ES-I3 (cell line): ENCODE results near the gene RAB23.

Experiments used
- H3K36me3 ChIP-seq: 2 replicates; pipeline ENCODE4 v1.6.1; 2013; ENCODE audit warnings: mild to moderate bottlenecking, low read length, control low read depth, moderate library complexity; ENCODE audit not compliant: insufficient read depth
- H3K4me1 ChIP-seq: 2 replicates; pipeline ENCODE4 v1.6.1; 2013; ENCODE audit warnings: mild to moderate bottlenecking, control low read depth, low read length; ENCODE audit not compliant: insufficient read depth
- H3K9ac ChIP-seq: 2 replicates; pipeline ENCODE4 v1.6.1; 2013; ENCODE audit warnings: low read depth, mild to moderate bottlenecking, low read length, moderate library complexity
- H3K9me3 ChIP-seq: 2 replicates; pipeline ENCODE4 v1.6.1; 2013; ENCODE audit warnings: mild to moderate bottlenecking, low read length, moderate library complexity; ENCODE audit not compliant: control insufficient read depth, insufficient read depth

RAB23 gene

GRCh38 chr6:57221936-57222742, at the start of gene RAB23:
RAB23 (minus strand) TSS chr6:57222307; CDS start chr6:57210380, 11,927 bp downstream.
- Histone ChIP-seq H3K4me1 (peaks cover 13% of the 10 kb centered on the region; the same call in 1 of the 2 replicates), H3K9ac (peak within 1 kb of the TSS; percentile 96)

GRCh38 chr6:57268294-57268640, 46.2 kb upstream of the RAB23 start:
- Histone ChIP-seq H3K9ac (no peak overlapping the region), H3K4me1 (no peaks in the 10 kb centered on the region), H3K9me3 (no peaks in the 10 kb centered on the region), H3K36me3 (no peaks in the 10 kb centered on the region)

More at GRCh38 chr6:57221936-57222742, at the start of gene RAB23:
- H3K36me3 ChIP-seq = no peaks in the 10 kb centered on the region
- no peaks in the 10 kb centered on the region for H3K9me3 ChIP-seq

DNA sequence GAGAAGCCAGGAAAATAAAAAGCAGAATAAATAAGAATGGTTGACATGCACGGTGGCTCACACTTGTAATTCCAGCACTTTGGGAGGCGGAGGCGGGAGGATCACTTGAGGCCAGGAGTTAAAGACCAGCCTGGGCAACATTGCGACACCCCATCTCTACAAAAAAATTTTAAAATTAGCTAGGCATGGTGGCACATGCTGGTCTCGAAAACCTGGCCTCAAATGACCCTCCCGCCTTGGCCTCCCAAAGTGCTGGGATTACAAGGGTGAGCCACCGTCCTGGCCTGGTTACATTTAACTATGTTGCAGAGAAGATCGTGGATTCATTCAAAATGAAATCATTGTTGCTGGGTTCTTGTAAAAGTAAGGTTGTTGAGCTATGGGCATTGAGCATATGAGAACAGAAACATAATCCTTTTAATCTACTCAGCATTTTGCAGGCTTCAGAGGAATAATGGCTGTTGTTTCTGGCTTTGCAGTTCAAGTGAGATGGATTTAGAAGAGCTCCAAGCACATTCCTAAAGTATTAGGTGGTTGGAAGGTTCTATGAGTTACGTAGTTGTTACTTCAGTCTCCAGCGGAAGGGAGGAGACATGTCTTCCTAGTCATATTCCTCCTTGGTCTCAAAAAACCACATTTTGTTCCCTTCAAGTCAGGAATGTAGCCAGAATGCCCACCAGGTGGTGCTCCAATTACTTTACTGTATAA, 45.6 kb upstream of the RAB23 start:
- Histone ChIP-seq H3K9me3 (no peaks in the 10 kb centered on the region), H3K9ac (no peak overlapping the region), H3K36me3 (no peaks in the 10 kb centered on the region), H3K4me1 (no peaks in the 10 kb centered on the region)

GRCh38 chr6:57265755-57266221, 43.7 kb upstream of the RAB23 start:
- Histone ChIP-seq H3K4me1 (no peaks in the 10 kb centered on the region), H3K9ac (no peak overlapping the region)

GRCh38 chr6:57263739-57264138, 41.6 kb upstream of the RAB23 start:
- Histone ChIP-seq H3K36me3 (no peaks in the 10 kb centered on the region), H3K4me1 (no peaks in the 10 kb centered on the region), H3K9ac (no peak overlapping the region), H3K9me3 (no peaks in the 10 kb centered on the region)

More at GRCh38 chr6:57265755-57266221, 43.7 kb upstream of the RAB23 start:
- no peaks in the 10 kb centered on the region for H3K9me3 ChIP-seq
- no peaks in the 10 kb centered on the region for H3K36me3 ChIP-seq

- Histone ChIP-seq H3K9me3 (no peaks in the 10 kb centered on the region), H3K9ac (no peak overlapping the region), H3K4me1 (no peaks in the 10 kb centered on the region; the same call in 1 of the 2 replicates), H3K36me3 (no peaks in the 10 kb centered on the region)
Observed at GRCh38 chr6:57262901-57263694, 41.0 kb upstream of the RAB23 start.

- Histone ChIP-seq H3K36me3 (no peaks in the 10 kb centered on the region), H3K4me1 (peaks cover 3% of the 10 kb centered on the region; the same call in 1 of the 2 replicates), H3K9ac (no peak overlapping the region), H3K9me3 (no peaks in the 10 kb centered on the region)
Observed at GRCh38 chr6:57262488-57262887, 40.4 kb upstream of the RAB23 start.

- peaks cover 4% of the 10 kb centered on the region; the same call in 1 of the 2 replicates for H3K4me1 ChIP-seq
- no peaks in the 10 kb centered on the region for H3K9me3 ChIP-seq
- H3K9ac ChIP-seq = no peak overlapping the region
- H3K36me3 ChIP-seq = no peaks in the 10 kb centered on the region
Observed at GRCh38 chr6:57261926-57262325, 39.8 kb upstream of the RAB23 start.

GRCh38 chr6:57259064-57259463, 37.0 kb upstream of the RAB23 start:
- Histone ChIP-seq H3K9me3 (no peaks in the 10 kb centered on the region), H3K9ac (no peak overlapping the region), H3K36me3 (no peaks in the 10 kb centered on the region), H3K4me1 (peaks cover 4% of the 10 kb centered on the region; the same call in 1 of the 2 replicates)

- Histone ChIP-seq H3K9me3 (no peaks in the 10 kb centered on the region), H3K4me1 (peaks cover 4% of the 10 kb centered on the region; the same call in 1 of the 2 replicates), H3K9ac (no peak overlapping the region), H3K36me3 (no peaks in the 10 kb centered on the region)
Observed at GRCh38 chr6:57257911-57258541, 35.9 kb upstream of the RAB23 start.

GRCh38 chr6:57256541-57256940, 34.4 kb upstream of the RAB23 start:
- Histone ChIP-seq H3K36me3 (no peaks in the 10 kb centered on the region), H3K4me1 (peaks cover 4% of the 10 kb centered on the region; the same call in 1 of the 2 replicates), H3K9ac (no peak overlapping the region), H3K9me3 (no peaks in the 10 kb centered on the region)

GRCh38 chr6:57255451-57256169, 33.5 kb upstream of the RAB23 start:
- H3K9me3 ChIP-seq = no peaks in the 10 kb centered on the region
- H3K4me1 ChIP-seq = peaks cover 4% of the 10 kb centered on the region; the same call in 1 of the 2 replicates
- no peaks in the 10 kb centered on the region for H3K36me3 ChIP-seq
- H3K9ac ChIP-seq = no peak overlapping the region

DNA sequence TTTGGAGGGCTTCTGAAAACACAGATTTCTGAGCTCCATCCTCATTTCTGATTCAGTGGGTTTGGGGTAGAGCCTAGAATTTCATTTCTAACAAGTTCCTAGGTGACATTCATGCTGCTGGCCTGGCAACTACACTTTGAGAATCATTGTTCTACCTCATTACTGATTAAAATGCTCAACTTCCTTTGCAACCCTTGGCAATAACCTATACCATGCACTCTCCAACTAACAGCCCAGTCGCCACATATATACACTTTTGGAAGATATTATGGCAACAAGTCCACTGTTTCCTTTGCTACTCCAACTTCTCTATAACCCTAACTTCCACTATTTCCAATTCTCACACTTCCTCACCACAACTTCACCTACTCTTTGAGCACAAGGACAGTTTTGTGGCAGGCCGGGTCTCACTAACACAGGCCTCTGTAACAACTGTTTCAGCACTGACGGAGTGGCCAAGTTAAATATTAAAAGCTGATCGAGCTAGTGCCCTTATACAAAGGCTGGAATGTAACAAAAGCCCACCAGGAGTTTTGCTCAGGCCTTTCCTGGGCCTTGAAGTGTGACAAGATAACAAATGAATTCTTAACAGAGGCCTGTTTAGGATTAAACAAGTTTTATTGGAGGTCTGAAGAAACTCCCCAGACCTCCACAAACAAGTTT, 32.1 kb upstream of the RAB23 start:
- Histone ChIP-seq H3K9ac (no peak overlapping the region), H3K36me3 (no peaks in the 10 kb centered on the region), H3K4me1 (peaks cover 4% of the 10 kb centered on the region; the same call in 1 of the 2 replicates), H3K9me3 (no peaks in the 10 kb centered on the region)
